NOMO-1 (cell line): ENCODE measurements around the gene SDK1.
"Not testable (repeated sequence)": the region's sequence is repeated elsewhere in the genome, so short reads cannot be mapped to it uniquely, and the experiment has no call there.

Experiments used
- DNase-seq, 2 experiments: peaks; one replicate each; lab custom pipeline; 2025; ENCODE audit not compliant: unreplicated experiment in 2 of 2; lab: John Stamatoyannopoulos, UW

The SDK1 gene

DNA sequence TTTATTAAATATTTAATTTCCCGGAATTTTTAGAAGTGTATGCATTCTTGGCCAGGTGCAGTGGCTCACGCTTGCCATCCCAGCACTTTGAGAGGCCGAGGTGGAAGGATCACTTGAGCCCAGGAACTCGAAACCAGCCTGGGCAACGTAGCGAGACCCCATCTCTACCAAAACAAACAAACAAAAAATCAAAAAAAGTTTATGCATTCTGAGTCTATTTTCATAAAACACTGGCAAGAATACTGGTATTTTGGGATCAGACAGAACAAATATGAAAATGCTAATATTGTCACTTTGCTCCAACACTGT lies 940.2 kb downstream of the SDK1 start:
- DNase-seq: no peak

DNA sequence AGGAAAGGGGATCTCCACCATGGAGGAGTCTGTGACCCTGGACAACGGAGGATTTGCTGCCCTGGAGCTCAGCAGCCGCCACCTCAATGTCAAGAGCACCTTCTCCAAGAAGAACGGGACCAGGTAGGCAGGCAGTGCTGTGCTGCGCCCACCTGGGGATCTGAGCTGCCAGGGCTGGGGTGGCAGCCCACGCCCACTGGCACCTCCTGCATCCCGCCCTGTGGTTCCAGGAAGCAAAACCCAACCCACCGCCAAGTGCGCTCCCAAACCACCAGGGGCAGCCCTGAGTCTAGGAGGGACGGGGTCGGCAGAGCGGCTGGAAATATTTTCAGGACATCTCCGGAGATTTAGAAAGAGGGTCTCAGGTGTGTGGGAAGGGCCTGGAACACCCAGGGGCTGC lies 940.7 kb downstream of the SDK1 start:
- no peak for DNase-seq

DNA sequence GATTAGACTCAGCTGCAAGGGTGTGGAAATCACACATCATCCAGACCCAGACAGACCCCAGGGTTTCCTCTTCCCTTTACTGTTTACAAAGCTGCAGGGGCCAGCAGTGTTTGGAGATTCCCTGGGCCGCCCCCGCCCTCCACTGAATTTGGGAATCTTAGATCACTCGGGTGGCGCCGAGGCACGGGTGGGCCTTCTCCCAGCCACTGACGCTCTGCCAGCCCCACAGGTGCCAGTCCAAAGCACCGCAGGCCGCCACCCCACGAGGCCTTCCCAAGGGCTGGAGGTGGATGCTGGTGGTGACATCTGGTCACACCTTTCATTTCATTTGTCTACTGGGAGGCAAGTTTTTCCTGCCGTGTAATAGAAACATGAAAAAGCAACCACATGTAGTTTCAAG lies 941.7 kb downstream of the SDK1 start:
- no peak for DNase-seq

DNA sequence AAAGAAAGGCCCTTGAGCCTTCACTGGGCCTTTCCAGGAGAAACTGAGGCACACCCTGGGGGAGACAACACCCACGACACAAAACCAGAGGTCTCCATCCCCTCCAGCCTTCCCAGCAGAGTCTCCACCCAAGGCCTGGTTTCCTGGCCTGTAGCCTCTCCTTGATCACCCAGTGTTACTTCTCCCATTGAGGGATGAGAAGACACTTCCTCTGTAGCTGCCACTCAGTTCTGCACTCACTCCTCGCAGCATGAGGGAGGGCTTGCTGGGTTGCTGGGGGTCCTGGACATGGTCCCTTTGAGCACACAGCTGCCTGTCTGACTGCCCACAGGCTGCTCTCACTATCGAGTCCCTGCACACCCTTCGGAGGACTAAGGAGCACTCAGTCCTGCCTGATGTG lies 943.0 kb downstream of the SDK1 start:
- DNase-seq: no peak

DNA sequence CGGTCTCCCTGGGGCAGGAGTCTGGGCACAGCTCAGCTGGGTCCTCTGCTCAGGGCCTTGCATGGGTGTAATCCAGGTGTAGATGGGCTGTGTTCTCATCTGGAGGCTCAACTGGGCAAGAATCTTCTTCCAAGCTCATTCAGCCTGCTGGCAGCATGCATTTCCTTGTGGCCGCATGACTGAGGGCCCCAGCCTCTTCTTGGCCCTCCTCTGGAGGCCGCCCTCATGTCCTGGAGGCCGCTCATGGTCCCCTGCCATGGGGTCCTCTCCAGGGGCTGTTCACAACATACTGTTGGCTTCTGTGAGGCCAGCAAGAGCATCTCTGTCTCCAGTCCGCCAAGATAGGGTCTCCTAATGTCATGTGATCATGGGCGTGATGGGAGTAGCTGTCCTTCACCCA lies 943.6 kb downstream of the SDK1 start:
- no peak for DNase-seq

DNA sequence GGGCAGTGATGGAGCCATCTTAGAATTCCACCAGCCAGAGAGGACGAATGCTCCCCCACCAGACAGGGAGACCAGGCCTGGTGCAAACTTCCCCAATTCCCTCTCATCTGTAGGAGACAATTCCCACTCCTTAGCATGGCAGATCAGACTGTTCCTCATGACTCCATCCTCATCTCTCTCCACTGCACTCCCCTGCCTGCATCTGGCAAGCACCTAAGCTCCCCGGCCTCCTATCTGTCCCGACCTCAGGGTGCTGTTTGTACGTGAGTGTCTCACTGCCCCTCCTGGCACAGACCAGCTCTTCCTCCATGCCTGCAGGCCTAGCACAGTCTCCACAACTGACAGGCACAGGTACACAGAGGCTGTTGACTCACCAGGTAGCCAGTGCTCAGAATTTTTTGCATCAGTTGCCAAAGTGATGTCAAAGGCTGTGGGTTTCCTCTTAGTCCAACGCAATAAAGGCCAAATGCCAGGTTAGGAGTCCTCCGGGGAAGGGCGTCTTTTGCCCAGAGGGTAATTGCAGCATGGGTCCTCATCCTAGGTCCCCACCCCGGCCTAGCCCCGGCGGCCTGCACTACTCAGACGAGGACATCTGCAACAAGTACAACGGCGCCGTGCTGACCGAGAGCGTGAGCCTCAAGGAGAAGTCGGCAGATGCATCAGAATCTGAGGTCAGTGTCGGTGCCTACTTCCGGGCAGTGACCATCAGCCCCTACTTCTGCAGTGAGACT lies 944.2 kb downstream of the SDK1 start:
- DNase-seq: no peak

DNA sequence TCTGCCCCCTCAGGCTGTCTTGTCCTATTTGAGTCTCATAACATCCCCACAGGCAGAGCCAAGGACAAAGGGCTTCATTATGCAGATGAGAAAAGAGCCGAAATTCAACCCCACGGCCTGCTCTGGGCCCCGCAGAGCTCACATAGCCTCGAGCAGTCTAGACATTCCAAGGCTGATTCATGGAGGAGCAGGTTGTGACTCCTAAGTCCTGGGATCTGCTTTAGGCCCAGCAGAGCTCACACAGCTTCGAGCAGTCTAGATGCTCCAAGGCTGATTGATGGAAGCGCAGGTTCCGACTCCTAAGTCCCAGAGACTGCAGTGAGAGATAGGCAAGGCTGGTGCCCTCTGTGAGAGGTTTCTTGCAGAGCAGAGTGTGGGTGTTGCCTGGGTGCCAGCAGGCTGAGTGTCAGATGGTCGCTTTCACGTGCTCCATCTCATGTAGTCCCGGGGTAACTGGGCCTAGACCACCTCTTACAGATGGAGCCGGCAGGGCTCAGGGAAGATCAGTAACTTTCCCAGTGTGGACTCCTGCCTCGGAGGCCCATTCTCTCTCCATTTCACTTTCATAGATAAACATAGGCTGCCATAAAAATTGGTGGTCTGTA lies 944.9 kb downstream of the SDK1 start:
- no peak for DNase-seq

DNA sequence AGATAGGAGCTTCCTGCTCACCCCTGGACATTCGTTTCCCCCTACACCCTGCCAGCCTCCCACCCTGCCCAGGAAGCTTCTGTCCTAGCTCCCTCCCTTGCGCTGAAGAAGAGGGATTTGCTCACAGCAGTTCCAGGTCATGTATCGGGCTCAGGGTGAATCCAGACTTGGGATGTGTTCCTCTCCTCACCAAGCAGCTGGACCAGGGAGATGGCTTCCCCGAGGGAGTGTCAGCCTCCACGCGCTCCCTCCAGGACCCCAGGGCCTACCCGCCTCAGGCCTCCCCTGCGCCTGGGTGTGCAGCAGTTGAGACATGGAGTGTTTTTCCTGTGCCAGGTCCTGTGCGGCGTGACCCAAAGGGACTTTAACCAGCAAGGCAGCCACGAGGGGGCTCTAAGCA lies 945.5 kb downstream of the SDK1 start:
- DNase-seq: no peak

DNA sequence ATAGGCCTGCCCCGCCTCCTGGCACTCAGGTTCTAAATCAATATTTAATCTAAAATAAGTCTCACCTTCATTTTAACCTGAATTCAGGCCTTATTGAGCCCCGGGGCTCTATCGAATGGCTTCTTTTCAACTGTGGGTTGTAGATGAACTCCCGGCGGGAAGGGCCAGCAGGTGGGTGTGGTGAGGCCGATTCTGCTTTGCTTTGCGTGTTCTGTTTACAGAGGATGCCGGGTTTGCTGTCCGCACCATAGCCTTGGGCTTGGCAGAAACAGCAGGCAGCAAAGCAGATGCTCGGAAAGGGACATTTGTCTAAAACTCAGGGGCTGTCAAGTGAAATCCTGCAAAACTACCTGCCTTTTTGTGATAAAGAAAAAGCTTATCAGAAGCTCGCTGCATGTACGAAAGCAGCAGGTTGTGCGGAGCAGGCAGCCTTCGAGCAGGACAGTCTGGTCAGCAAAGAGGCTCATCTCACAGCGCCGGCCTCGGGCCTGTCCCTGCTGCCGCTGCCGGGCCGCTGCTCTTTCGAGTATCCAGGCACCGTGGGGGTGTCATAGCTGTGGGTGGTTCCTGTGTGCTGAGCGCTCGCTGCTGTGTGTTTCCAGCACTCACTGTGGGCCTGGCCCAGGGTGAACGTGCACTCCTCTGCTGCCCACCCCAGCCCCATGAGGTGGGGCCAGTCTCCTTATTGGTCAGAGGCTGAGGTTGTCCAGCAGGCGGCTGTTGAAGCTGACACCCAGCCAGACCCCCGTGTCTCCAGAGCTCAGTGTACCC lies 946.2 kb downstream of the SDK1 start:
- no peak for DNase-seq

DNA sequence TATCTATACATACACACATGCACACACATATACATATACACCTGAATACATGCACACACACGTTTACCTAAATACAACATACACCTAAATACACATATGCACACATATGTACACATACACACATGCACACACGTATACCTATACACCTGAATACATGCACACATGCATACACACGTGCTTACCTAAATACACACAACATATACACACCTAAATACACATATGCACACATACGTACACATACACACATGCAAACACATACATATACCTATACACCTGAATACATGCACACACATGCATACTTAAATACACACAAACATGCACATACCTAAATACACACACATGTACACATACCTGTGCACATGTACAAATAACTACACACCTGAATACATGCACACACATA lies 947.2 kb downstream of the SDK1 start:
- DNase-seq: no peak

DNA sequence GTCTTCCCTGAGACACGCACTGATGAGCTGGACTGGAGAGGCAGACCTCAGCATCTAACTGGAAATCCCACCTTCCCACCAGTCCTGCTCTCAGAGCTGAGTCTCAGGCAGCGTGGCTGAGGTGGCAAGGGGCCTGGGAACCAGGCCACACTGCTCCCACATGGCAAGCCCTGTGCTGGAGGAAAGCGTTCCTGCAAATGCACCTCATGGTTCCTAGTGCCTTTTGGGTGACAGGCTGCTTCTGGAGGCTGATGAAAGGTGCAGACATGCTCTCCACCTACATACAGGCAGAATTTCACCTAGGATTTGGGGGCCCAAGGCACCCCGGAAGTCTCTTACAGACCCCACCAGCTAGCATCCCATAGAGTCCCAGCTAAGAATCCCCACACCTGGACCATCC lies 948.2 kb downstream of the SDK1 start:
- DNase-seq: no peak

DNA sequence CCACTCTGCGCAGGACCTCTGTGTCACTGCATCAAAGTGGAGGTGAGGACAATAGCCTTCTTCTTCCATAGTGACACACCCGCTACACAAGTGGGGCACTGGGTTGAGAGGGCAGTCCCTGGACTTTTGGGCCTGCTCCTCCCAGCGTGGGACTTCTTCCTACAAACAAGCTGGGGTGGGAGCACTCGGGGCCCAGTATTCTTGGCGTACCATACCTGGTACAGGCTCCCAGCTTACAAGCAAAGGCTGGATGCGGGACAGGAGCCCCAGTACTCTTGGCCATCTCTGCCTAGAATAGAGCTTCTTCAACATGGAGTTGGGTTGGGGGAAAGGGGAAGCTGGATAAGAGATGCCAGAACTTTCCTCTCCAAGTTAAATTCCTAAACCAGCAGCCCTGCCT lies 954.3 kb downstream of the SDK1 start:
- DNase-seq: no peak

DNA sequence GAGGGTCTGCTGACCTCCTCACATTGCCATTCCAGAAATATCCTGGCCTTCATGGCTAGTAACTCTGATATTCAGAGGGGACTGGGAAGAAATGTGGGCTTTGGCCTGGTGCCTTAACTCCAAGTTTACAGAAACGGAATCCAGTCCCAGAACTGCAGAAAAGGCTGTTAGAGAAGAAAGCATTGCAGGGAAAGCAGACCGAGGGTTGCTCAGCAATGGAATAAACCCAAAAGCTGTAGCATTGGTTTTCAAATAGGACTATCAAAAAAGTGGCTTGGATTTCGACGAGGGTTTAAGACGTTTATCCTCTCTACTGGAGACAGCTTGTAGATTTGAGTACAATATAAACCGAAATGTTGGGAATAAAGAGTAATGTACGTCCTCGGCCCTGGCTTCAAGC lies 955.2 kb downstream of the SDK1 start:
- DNase-seq: no peak

DNA sequence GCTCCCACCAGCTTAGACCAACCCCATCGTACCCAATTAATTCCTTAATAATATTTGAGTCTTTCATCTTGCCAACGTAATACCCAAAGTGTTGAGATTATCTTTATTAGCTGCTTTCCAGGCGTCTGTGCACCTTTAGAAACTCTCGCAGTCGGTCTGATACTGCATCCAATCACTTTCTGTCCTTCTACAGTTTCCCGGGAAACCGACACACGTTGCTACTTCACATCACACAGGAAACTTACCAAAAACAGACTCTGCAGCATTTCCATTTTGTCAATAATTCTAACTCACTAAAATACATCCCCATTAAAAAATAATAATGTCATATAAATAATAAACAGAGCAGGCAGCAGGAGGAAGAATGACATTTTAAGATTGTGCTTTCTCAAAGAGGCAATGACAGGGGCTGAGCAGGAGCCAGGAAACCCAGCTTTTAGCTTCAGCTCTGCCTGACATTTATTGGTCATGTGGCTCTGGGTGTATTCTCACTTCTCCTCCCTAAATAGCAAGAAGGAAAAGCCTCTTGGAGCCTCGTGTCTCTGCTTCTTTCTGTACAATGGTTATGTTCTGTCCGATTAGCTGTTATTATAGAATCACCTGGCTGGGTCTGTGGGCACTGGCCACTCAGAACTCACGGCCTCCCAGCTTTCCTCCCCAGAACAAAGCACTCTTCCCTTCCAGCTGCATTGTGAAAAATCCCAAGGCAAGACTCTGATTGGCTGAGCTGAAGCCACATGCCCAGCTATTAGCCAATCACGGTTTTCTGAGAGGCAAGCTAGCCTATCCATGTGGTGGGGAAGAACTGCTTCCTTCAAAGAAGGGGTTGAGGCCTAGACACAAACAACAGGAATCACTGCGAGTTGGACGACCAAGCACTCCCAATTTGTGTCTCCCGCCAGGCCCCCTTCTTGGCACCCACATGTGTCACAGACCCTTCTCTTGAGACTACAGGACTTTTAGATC lies 956.4 kb downstream of the SDK1 start:
- no peak for DNase-seq

DNA sequence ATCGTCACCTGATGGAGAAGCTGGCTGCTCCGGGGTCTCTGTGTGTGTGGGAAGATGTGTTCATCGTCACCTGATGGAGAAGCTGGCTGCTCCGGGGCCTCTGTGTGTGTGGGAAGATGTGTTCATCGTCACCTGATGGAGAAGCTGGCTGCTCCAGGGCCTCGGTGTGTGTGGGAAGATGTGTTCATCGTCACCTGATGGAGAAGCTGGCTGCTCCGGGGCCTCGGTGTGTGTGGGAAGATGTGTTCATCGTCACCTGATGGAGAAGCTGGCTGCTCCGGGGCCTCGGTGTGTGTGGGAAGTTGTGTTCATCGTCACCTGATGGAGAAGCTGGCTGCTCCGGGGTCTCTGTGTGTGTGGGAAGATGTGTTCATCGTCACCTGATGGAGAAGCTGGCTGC lies 959.1 kb downstream of the SDK1 start:
- DNase-seq: not testable (repeated sequence)

DNA sequence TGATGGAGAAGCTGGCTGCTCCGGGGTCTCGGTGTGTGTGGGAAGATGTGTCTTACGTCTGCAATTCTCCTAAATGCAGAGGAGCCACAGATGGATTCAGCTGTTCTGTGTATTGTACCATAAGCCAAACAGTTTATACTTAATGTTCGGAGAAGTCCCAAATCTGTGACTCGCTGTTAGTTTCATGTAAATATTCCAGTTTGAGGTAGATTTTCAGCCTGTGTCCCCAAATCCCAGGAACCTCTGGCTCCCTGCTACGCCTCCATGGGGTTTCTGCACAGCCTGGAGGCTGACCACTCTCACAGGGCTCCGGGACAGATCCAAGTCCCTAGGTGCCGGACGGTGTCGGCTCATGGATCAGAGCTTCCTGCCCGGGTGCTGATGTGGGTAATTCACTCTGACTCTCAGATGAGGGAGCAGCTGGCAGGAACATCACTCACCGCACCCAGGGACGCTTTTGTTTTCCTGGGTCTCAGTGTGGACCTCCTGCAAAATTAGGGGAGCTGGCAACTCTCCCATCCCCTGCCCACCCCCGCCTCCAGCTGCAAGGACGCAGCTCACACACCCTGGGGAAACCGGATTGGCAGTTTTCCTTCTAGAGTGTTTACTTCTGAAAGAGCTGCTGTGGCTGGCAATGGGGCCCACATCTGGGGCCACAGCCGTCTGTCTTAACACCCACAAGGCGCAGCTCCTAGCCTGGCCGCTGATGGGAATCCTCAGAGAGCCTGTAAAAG lies 960.0 kb downstream of the SDK1 start:
- DNase-seq: no peak

DNA sequence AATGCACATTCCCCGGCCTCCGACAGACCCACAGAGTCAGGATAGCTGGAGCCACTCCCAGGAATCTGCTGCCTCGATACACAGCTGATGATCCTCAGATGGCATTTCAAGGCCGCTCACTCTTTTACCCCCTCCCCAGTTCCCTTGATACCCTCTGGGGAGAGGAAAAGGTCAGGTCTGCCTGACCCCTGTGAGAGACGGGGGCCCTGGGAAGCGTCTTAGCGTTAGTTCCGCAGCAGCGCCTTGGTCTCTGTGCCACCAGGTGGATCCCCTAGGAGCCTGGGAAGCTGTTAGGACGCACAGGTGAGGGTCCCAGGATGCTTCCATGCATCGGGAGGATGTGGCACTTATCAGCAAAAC lies 960.5 kb downstream of the SDK1 start:
- DNase-seq: no peak

DNA sequence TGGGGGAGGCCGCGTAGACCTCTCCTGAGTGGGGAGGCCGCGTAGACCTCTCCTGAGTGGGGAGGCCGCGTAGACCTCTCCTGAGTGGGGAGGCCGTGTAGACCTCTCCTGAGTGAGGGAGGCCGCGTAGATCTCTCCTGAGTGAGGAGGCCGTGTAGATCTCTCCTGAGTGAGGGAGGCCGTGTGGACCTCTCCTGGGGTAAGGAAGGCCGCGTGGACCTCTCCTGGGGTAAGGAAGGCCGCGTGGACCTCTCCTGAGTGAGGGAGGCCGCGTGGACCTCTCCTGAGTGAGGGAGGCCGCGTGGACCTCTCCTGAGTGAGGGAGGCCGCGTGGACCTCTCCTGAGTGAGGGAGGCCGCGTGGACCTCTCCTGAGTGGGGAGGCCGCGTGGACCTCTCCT lies 963.2 kb downstream of the SDK1 start:
- not testable (repeated sequence) for DNase-seq

DNA sequence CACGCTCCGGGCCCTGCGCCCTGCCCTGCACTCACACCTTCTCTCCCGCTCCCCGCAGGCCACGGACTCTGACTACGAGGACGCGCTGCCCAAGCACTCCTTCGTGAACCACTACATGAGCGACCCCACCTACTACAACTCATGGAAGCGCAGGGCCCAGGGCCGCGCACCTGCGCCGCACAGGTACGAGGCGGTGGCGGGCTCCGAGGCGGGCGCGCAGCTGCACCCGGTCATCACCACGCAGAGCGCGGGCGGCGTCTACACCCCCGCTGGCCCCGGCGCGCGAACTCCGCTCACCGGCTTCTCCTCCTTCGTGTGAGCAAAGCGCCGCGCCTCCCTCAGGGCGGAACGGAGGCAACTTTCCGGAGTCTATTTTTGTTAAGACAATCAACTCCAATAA lies 964.0 kb downstream of the SDK1 start:
- no peak for DNase-seq

DNA sequence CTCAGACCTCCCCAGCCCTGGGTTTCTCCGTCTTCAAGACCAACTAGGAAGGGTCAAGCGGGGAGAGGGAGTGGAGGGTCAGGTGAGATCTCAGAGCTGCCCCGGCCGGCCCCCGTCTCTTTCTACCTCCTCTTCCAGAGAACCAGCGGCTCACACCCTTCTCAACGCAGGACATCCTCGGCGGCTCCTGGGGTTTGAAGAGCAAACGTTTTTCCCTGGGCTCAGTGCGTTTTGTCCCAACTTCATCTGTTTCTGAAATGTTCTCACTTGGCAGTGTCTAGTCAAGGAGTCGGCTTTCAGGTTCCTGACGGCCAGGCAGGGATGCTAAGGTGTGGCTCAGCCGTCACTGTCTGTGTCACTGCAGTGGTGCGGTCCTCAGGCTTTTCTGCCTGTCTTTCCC lies 964.6 kb downstream of the SDK1 start:
- DNase-seq: no peak
